ENCODE measurements around the gene C1orf52. TPM values are rescaled to one million over a fixed set of nuclear protein-coding genes. Genes with fewer than 3 reads are reported as not detected.

The C1orf52 gene
- total and polyA plus RNA-seq, 9 of the 15 experiments (the other 6 are each of a cell fraction or from before 2014, with no cell fraction given), result 17.0 to 38.5 (median 33.0) TPM

GRCh38 chr1:85224734-85225623, 34.5 kb downstream of the C1orf52 start (continued):
- TF ChIP-seq, protein P1, sequence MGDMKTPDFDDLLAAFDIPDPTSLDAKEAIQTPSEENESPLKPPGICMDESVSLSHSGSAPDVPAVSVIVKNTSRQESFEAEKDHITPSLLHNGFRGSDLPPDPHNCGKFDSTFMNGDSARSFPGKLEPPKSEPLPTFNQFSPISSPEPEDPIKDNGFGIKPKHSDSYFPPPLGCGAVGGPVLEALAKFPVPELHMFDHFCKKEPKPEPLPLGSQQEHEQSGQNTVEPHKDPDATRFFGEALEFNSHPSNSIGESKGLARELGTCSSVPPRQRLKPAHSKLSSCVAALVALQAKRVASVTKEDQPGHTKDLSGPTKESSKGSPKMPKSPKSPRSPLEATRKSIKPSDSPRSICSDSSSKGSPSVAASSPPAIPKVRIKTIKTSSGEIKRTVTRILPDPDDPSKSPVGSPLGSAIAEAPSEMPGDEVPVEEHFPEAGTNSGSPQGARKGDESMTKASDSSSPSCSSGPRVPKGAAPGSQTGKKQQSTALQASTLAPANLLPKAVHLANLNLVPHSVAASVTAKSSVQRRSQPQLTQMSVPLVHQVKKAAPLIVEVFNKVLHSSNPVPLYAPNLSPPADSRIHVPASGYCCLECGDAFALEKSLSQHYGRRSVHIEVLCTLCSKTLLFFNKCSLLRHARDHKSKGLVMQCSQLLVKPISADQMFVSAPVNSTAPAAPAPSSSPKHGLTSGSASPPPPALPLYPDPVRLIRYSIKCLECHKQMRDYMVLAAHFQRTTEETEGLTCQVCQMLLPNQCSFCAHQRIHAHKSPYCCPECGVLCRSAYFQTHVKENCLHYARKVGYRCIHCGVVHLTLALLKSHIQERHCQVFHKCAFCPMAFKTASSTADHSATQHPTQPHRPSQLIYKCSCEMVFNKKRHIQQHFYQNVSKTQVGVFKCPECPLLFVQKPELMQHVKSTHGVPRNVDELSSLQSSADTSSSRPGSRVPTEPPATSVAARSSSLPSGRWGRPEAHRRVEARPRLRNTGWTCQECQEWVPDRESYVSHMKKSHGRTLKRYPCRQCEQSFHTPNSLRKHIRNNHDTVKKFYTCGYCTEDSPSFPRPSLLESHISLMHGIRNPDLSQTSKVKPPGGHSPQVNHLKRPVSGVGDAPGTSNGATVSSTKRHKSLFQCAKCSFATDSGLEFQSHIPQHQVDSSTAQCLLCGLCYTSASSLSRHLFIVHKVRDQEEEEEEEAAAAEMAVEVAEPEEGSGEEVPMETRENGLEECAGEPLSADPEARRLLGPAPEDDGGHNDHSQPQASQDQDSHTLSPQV (IDR thresholded peaks at IDR 0.05), result peak; percentile 41; the same call in 1 of the 2 replicates
- TF ChIP-seq ZFP1 (CRISPR knock-in tag; IDR thresholded peaks at IDR 0.05) (no peak), ZNF584 (CRISPR knock-in tag; IDR thresholded peaks at IDR 0.05; ENCODE audit: low read depth) (peak; percentile 91), GTF2E2 (tag; IDR thresholded peaks at IDR 0.05) (no peak), SMAD4 (CRISPR knock-in tag; conservative IDR thresholded peaks at IDR 0.05) (peak; percentile 91), ZNF174 (CRISPR knock-in tag; IDR thresholded peaks at IDR 0.05) (no peak), KAT8 (IDR thresholded peaks at IDR 0.05; ENCODE audit: low read depth) (no peak), HNRNPUL1 (IDR thresholded peaks at IDR 0.05; ENCODE audit: low read length) (no peak), RBM17 (IDR thresholded peaks at IDR 0.05; ENCODE audit: borderline replicate concordance, low read depth, low read length) (no peak), POLR2H (tag; IDR thresholded peaks at IDR 0.05; ENCODE audit: low read depth) (no peak), CCAR2 (IDR thresholded peaks at IDR 0.05; ENCODE audit: low read depth, low read length) (no peak), HNRNPK (IDR thresholded peaks at IDR 0.05; ENCODE audit: low read depth, low read length, poor library complexity, severe bottlenecking) (no peak), CBX2 (IDR thresholded peaks at IDR 0.05; ENCODE audit: insufficient read depth, low read length, poor library complexity, severe bottlenecking) (no peak), RNF2 (IDR thresholded peaks at IDR 0.05) (peak; percentile 88), ZBTB34 (CRISPR knock-in tag; IDR thresholded peaks at IDR 0.05) (no peak)
- TF ChIP-seq, protein P2, sequence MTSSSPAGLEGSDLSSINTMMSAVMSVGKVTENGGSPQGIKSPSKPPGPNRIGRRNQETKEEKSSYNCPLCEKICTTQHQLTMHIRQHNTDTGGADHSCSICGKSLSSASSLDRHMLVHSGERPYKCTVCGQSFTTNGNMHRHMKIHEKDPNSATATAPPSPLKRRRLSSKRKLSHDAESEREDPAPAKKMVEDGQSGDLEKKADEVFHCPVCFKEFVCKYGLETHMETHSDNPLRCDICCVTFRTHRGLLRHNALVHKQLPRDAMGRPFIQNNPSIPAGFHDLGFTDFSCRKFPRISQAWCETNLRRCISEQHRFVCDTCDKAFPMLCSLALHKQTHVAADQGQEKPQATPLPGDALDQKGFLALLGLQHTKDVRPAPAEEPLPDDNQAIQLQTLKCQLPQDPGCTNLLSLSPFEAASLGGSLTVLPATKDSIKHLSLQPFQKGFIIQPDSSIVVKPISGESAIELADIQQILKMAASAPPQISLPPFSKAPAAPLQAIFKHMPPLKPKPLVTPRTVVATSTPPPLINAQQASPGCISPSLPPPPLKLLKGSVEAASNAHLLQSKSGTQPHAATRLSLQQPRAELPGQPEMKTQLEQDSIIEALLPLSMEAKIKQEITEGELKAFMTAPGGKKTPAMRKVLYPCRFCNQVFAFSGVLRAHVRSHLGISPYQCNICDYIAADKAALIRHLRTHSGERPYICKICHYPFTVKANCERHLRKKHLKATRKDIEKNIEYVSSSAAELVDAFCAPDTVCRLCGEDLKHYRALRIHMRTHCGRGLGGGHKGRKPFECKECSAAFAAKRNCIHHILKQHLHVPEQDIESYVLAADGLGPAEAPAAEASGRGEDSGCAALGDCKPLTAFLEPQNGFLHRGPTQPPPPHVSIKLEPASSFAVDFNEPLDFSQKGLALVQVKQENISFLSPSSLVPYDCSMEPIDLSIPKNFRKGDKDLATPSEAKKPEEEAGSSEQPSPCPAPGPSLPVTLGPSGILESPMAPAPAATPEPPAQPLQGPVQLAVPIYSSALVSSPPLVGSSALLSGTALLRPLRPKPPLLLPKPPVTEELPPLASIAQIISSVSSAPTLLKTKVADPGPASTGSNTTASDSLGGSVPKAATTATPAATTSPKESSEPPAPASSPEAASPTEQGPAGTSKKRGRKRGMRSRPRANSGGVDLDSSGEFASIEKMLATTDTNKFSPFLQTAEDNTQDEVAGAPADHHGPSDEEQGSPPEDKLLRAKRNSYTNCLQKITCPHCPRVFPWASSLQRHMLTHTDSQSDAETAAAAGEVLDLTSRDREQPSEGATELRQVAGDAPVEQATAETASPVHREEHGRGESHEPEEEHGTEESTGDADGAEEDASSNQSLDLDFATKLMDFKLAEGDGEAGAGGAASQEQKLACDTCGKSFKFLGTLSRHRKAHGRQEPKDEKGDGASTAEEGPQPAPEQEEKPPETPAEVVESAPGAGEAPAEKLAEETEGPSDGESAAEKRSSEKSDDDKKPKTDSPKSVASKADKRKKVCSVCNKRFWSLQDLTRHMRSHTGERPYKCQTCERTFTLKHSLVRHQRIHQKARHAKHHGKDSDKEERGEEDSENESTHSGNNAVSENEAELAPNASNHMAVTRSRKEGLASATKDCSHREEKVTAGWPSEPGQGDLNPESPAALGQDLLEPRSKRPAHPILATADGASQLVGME (CRISPR knock-in tag; IDR thresholded peaks at IDR 0.05), result no peak
